SK-N-SH treated with all-trans-retinoic acid at 6 μM for 48 hours (cell line): ENCODE data around the gene MCEMP1.

Experiments
- BACH2 ChIP-seq: fragments of 250-450 bp; sonication (Bioruptor Pico); IDR thresholded peaks from 2 replicates; pipeline ENCODE4 v1.9.0; 2021; ENCODE audit warnings: mild to moderate bottlenecking, borderline replicate concordance
- GLIS3 ChIP-seq: fragments of 250-450 bp; sonication (Bioruptor Pico); IDR thresholded peaks from 2 replicates; pipeline ENCODE4 v1.5.0; 2020; ENCODE audit warnings: mild to moderate bottlenecking, moderate library complexity
- SNAI2 ChIP-seq: fragments of 250-450 bp; sonication (Bioruptor Pico); IDR thresholded peaks from 2 replicates; pipeline ENCODE4 v1.5.0; 2020; ENCODE audit warnings: mild to moderate bottlenecking, moderate library complexity

- TF ChIP-seq BACH2 (CRISPR knock-in tag) (no peak), GLIS3 (CRISPR knock-in tag) (no peak), SNAI2 (CRISPR knock-in tag) (no peak)
These were observed 36.1 kb upstream of the MCEMP1 start for GRCh38 chr19:7640803-7641202.
